Measurements from ENCODE around the gene AGBL3.
"Not testable (repeated sequence)": the region's sequence is repeated elsewhere in the genome, so short reads cannot be mapped to it uniquely, and the experiment has no call there.

AGBL3 gene

GRCh38 chr7:134966691-134967090 is 19.6 kb upstream of the AGBL3 start:
- DNase-seq: no peak

- DNase-seq: no peak
Measured at GRCh38 chr7:134968110-134968509, 18.2 kb upstream of the AGBL3 start.

- DNase-seq: not testable (repeated sequence)
Measured at GRCh38 chr7:134981645-134982044, 4.7 kb upstream of the AGBL3 start.

- DNase-seq: no peak
Measured at GRCh38 chr7:134985894-134986362, 380 bp upstream of the AGBL3 start.

GRCh38 chr7:134988161-134988560 is 1.9 kb downstream of the AGBL3 start:
- no peak for DNase-seq

GRCh38 chr7:134991469-134992339 is 5.4 kb downstream of the AGBL3 start:
- DNase-seq: no peak

GRCh38 chr7:134992626-134993179 is 6.4 kb downstream of the AGBL3 start:
- DNase-seq: no peak

- no peak for DNase-seq
Measured at GRCh38 chr7:134993877-134994456, 7.7 kb downstream of the AGBL3 start.

- DNase-seq: no peak
Measured at GRCh38 chr7:134995239-134996096, 9.2 kb downstream of the AGBL3 start.

GRCh38 chr7:134996097-134996550 is 9.8 kb downstream of the AGBL3 start:
- DNase-seq: no peak

- DNase-seq: no peak
Measured at GRCh38 chr7:134997214-134997885, 11.0 kb downstream of the AGBL3 start.

GRCh38 chr7:134999136-134999535 is 12.8 kb downstream of the AGBL3 start:
- DNase-seq: no peak

GRCh38 chr7:135001390-135002165 is 15.3 kb downstream of the AGBL3 start:
- DNase-seq: peak; percentile 7

GRCh38 chr7:135012229-135012628 is 25.9 kb downstream of the AGBL3 start:
- no peak for DNase-seq

- DNase-seq: no peak
Measured at GRCh38 chr7:135023622-135024021, 37.3 kb downstream of the AGBL3 start.

GRCh38 chr7:135035252-135035651 is 48.9 kb downstream of the AGBL3 start:
- DNase-seq: no peak

- DNase-seq: not testable (repeated sequence)
Measured at GRCh38 chr7:135067017-135067416, 80.7 kb downstream of the AGBL3 start.

GRCh38 chr7:135074096-135074495 is 87.8 kb downstream of the AGBL3 start:
- no peak for DNase-seq

GRCh38 chr7:135074531-135074930 is 88.2 kb downstream of the AGBL3 start:
- DNase-seq: no peak

GRCh38 chr7:135075716-135076115 is 89.4 kb downstream of the AGBL3 start:
- DNase-seq: no peak

GRCh38 chr7:135076882-135077281 is 90.6 kb downstream of the AGBL3 start:
- no peak for DNase-seq

GRCh38 chr7:135077642-135078041 is 91.3 kb downstream of the AGBL3 start:
- DNase-seq: no peak
